ENCODE results near the gene SETDB2.

Gene SETDB2, protein sequence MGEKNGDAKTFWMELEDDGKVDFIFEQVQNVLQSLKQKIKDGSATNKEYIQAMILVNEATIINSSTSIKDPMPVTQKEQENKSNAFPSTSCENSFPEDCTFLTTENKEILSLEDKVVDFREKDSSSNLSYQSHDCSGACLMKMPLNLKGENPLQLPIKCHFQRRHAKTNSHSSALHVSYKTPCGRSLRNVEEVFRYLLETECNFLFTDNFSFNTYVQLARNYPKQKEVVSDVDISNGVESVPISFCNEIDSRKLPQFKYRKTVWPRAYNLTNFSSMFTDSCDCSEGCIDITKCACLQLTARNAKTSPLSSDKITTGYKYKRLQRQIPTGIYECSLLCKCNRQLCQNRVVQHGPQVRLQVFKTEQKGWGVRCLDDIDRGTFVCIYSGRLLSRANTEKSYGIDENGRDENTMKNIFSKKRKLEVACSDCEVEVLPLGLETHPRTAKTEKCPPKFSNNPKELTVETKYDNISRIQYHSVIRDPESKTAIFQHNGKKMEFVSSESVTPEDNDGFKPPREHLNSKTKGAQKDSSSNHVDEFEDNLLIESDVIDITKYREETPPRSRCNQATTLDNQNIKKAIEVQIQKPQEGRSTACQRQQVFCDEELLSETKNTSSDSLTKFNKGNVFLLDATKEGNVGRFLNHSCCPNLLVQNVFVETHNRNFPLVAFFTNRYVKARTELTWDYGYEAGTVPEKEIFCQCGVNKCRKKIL

GRCh38 chr13:49443704-49444523, at the start of gene SETDB2, which contains the start of gene CAB39L:
TSS of gene SETDB2 (plus strand) at chr13:49444274. CDS start at chr13:49451894, 7,620 bp downstream.
TSS of gene CAB39L (minus strand) at chr13:49444064. CDS start at chr13:49382910, 61,154 bp downstream.
- DNase-seq (ENCODE audit: low read depth in 4 of 4, low spot score in 1 of 4), result peak; percentile 87 to 98 (median 93)

- no peak for DNase-seq (ENCODE audit: low read depth in 4 of 4, low spot score in 1 of 4)
These were observed 48.6 kb upstream of the SETDB2 start for GRCh38 chr13:49395451-49395865.

DNA sequence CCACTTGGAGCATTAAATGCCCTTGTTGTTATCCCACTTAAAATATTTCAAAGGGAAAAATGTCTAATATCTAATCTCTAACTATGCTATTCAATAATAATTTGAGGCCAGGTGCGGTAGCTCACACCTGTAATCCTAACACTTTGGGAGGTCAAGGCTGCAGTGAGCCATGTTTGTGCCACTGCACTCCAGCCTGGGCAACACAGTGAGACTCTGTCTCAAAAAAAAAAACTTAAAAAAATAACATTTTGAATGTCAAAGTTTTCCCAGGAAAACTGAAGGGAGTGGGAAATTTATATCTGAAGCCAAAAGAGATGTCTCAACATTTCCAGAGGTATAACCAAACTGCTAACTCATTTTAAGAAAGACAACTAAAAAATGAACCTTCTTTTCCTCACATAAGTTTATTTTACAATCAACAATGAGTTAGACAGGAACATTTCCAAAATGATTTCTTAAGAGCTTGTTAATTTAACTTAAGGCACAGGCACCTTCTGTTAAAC, 48.1 kb upstream of the SETDB2 start:
- no peak for DNase-seq (ENCODE audit: low read depth in 4 of 4, low spot score in 1 of 4)

- no peak for DNase-seq (ENCODE audit: low read depth in 4 of 4, low spot score in 1 of 4)
These were observed 44.1 kb upstream of the SETDB2 start for GRCh38 chr13:49399801-49400472.

DNA sequence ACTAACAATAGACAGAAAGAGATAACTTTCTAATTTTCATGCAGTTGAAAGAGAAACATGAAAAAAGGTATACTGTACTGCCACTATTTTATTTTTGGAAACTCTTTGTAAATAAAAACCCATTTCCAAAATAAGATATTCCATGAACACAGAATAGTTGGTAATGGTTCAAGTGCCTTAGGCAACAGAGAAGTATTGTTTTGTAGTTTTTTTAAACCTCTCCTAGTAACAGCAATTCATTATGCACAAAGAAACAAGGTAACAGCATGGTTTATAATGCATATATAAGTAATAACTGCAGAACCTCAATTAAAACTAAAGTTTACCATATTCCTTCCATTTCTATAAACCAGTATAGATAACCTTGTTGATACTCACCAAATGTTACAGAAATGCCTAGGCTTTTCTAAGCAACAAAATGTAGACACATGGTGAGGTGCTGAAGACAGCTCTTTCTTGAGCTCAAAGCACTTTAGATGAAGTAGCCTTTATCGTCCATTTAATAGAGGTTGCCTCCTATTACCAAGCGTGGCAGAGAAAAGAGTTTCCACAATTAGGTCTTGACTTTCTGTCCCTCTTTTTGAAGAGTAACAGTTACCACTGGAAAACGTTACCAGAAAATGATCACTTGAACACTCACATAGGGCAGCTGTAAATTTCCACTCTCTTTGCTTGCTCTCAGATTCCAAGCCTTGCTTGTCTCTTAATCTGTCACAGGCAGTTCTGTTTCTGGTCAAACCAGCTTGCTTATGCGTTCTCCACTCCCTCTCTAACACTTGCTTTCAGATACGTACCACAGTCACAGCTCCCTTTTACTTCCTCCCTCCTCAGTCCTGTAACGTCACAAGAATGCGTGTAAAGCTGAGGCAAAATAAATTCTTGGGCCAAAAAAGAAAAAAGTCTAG, 43.1 kb upstream of the SETDB2 start:
- no peak for DNase-seq (ENCODE audit: low read depth in 4 of 4, low spot score in 1 of 4)

GRCh38 chr13:49403996-49404702, 39.9 kb upstream of the SETDB2 start:
- no peak for DNase-seq (ENCODE audit: low read depth in 4 of 4, low spot score in 1 of 4)

DNA sequence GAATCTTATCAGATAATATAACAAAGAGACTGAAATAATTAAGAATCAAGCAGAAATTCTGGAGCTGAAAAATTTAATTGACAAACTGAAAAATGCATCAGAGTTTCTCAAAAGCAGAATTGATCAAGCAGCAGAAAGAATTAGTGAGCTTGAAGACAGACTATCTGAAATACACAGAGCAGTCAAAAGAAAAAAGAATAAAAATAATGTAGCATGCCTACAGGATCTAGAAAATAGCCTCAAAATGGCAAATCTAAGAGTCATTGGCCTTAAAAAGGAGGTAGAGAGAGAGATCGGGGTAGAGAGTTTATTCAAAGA, 39.4 kb upstream of the SETDB2 start:
- no peak for DNase-seq (ENCODE audit: low read depth in 4 of 4, low spot score in 1 of 4)

GRCh38 chr13:49407068-49407467, 37.0 kb upstream of the SETDB2 start:
- DNase-seq (ENCODE audit: low read depth in 4 of 4, low spot score in 1 of 4), result no peak

GRCh38 chr13:49407936-49408335, 36.1 kb upstream of the SETDB2 start:
- no peak for DNase-seq (ENCODE audit: low read depth in 4 of 4, low spot score in 1 of 4)

- no peak for DNase-seq (ENCODE audit: low read depth in 4 of 4, low spot score in 1 of 4)
These were observed 35.1 kb upstream of the SETDB2 start for GRCh38 chr13:49409008-49409407.

DNA sequence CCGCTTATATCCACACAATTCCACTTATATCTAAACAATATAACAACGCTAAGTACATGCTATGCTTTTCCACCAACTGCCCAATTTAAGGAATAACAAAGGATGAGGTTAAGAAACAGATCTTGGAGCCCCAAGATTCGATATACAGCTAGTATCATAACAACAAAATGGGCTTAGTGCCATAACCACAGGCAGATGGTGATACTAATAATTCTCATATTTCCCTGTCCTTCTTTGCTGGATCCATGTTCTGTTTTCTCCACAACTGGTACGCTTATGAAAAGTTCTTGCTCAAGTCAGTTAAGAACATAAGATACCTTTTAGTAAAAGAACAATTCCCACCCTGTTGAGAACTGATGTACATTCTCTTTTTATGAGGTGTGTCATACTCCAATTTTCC, 34.1 kb upstream of the SETDB2 start:
- DNase-seq (ENCODE audit: low read depth in 4 of 4, low spot score in 1 of 4), result no peak

- DNase-seq (ENCODE audit: low read depth in 4 of 4, low spot score in 1 of 4), result no peak
These were observed 33.6 kb upstream of the SETDB2 start for GRCh38 chr13:49410477-49410876.

GRCh38 chr13:49411353-49411752, 32.7 kb upstream of the SETDB2 start:
- DNase-seq (ENCODE audit: low read depth in 4 of 4, low spot score in 1 of 4), result no peak

- no peak for DNase-seq (ENCODE audit: low read depth in 4 of 4, low spot score in 1 of 4)
These were observed 31.3 kb upstream of the SETDB2 start for GRCh38 chr13:49412749-49413148.

GRCh38 chr13:49417161-49417560, 26.9 kb upstream of the SETDB2 start:
- DNase-seq (ENCODE audit: low read depth in 4 of 4, low spot score in 1 of 4), result no peak

DNA sequence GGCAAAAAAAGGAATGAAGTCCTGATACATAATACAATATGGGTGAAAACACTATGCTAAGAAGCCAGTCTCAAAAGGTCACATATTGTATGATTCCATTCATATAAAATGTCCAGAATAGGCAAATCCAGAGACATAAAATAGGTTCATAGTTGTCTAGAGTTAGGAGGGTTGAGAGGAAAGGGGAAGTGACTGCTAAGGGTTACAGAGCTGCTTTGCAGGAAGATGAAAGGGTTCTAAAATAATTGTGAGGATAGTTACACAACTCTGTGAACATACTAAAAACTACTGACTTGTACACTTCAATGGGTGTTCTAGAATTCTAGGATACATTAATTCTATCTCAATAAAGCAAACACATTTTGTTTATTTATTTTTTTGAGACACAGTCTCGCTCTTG, 25.9 kb upstream of the SETDB2 start:
- DNase-seq (ENCODE audit: low read depth in 4 of 4, low spot score in 1 of 4), result no peak

DNA sequence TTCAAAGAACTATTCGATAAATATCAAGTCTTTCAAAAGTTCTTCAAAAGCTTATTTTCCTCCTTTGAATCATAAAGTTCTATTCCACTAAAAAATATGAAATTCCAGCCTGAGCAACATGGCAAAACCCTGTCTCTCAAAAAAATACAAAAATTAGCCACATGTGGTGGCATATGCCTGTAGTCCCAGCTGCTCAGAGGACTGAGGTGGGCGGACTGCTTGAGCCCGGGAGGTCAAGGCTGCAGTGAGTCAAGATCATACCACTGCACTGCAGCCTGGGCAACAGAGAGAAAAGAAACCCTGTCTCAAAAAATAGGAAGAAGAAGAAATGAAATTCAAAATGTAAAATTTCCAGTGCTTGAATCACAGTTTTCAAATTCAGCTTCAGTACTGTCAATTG, 24.8 kb upstream of the SETDB2 start:
- DNase-seq (ENCODE audit: low read depth in 4 of 4, low spot score in 1 of 4), result no peak

- DNase-seq (ENCODE audit: low read depth in 4 of 4, low spot score in 1 of 4), result no peak
These were observed 22.7 kb upstream of the SETDB2 start for GRCh38 chr13:49421391-49421790.

GRCh38 chr13:49424011-49424560, 20.0 kb upstream of the SETDB2 start:
- no peak for DNase-seq (ENCODE audit: low read depth in 4 of 4, low spot score in 1 of 4)
